HepG2 (cell line): ENCODE results near the gene SLC20A1. TPM values are rescaled to one million over a fixed set of nuclear protein-coding genes. Genes with fewer than 3 reads are reported as not detected.

Source experiments
- ARID2 ChIP-seq: sonication (generic); formaldehyde crosslinking; IDR thresholded peaks from 2 replicates; pipeline ENCODE4 v1.8.1; 2022; ENCODE audit warnings: mild to moderate bottlenecking, missing genetic modification reagents, borderline replicate concordance
- CEBPG ChIP-seq: IDR thresholded peaks from 2 replicates; pipeline ENCODE4 v1.6.1; 2016
- EHMT2 ChIP-seq: fragments of 200-600 bp; sonication (generic); IDR thresholded peaks from 2 replicates; pipeline ENCODE4 v1.7.0; 2017; ENCODE audit warnings: antibody characterized with exemption, low read depth, low read length, borderline replicate concordance
- ELF1 ChIP-seq: sonication (generic); formaldehyde crosslinking; IDR thresholded peaks from 2 replicates; pipeline ENCODE4 v1.4.0; 2020; ENCODE audit warnings: missing genetic modification reagents
- GLI4 ChIP-seq: sonication (generic); formaldehyde crosslinking; IDR thresholded peaks from 2 replicates; pipeline ENCODE4 v1.5.1; 2020; ENCODE audit warnings: missing genetic modification reagents, mild to moderate bottlenecking, moderate library complexity, borderline replicate concordance
- HDAC1 ChIP-seq: sonication (generic); formaldehyde crosslinking; IDR thresholded peaks from 2 replicates; pipeline ENCODE4 v1.5.1; 2020; ENCODE audit warnings: mild to moderate bottlenecking, missing genetic modification reagents
- HNRNPK ChIP-seq: fragments of 200-400 bp; formaldehyde crosslinking; IDR thresholded peaks from 2 replicates; pipeline ENCODE4 v1.6.1; 2018; ENCODE audit warnings: low read length, low read depth, moderate library complexity, mild to moderate bottlenecking; ENCODE audit not compliant: poor library complexity, severe bottlenecking
- KAT8 ChIP-seq: IDR thresholded peaks from 2 replicates; pipeline ENCODE4 v1.6.1; 2016; ENCODE audit warnings: missing genetic modification reagents, missing compliant biosample characterization
- LCORL ChIP-seq, 2 experiments: fragments of 450-650 bp in 1 of 2; sonication (generic) in 1 of 2; formaldehyde crosslinking in 1 of 2; IDR thresholded peaks; 2 replicates each; pipeline versions ENCODE4 v1.5.0 to v1.6.1; 2017 to 2020; ENCODE audit warnings: antibody characterized with exemption in 1 of 2, missing genetic modification reagents in 1 of 2
- MED13 ChIP-seq: sonication (generic); formaldehyde crosslinking; IDR thresholded peaks from 2 replicates; pipeline ENCODE4 v1.5.0; 2020; ENCODE audit warnings: missing genetic modification reagents
- REPIN1 ChIP-seq: sonication (generic); formaldehyde crosslinking; IDR thresholded peaks from 2 replicates; pipeline ENCODE4 v1.8.0; 2022; ENCODE audit warnings: missing genetic modification reagents, low read depth, mild to moderate bottlenecking, borderline replicate concordance
- SAP130 ChIP-seq: IDR thresholded peaks from 2 replicates; pipeline ENCODE4 v1.6.1; 2016; ENCODE audit warnings: low read depth
- SMAD1 ChIP-seq: sonication (generic); formaldehyde crosslinking; IDR thresholded peaks from 2 replicates; pipeline ENCODE4 v1.4.0; 2020; ENCODE audit warnings: missing genetic modification reagents, low read depth, mild to moderate bottlenecking, borderline replicate concordance
- SOX5 ChIP-seq: IDR thresholded peaks from 2 replicates; pipeline ENCODE4 v1.6.1; 2016; ENCODE audit warnings: borderline replicate concordance
- TBL1XR1 ChIP-seq: fragments of 150-350 bp; IDR thresholded peaks from 2 replicates; pipeline ENCODE4 v1.6.1; 2014; ENCODE audit warnings: borderline replicate concordance, low read length; ENCODE audit not compliant: partially characterized antibody
- TOPORS ChIP-seq: sonication (generic); formaldehyde crosslinking; IDR thresholded peaks from 2 replicates; pipeline ENCODE4 v1.8.0; 2023; ENCODE audit warnings: mild to moderate bottlenecking, missing genetic modification reagents
- ZNF160 ChIP-seq: sonication (generic); formaldehyde crosslinking; IDR thresholded peaks from 2 replicates; pipeline ENCODE4 v1.8.0; 2022; ENCODE audit warnings: mild to moderate bottlenecking, inconsistent platforms, missing genetic modification reagents
- ZNF225 ChIP-seq: sonication (generic); formaldehyde crosslinking; IDR thresholded peaks from 2 replicates; pipeline ENCODE4 v1.4.0; 2020; ENCODE audit warnings: mild to moderate bottlenecking, missing genetic modification reagents
- ZNF354B ChIP-seq: sonication (generic); formaldehyde crosslinking; IDR thresholded peaks from 2 replicates; pipeline ENCODE4 v1.8.0; 2022; ENCODE audit warnings: mild to moderate bottlenecking, missing genetic modification reagents
- ZNF615 ChIP-seq: sonication (generic); formaldehyde crosslinking; IDR thresholded peaks from 2 replicates; pipeline ENCODE4 v1.5.0; 2020; ENCODE audit warnings: mild to moderate bottlenecking, missing genetic modification reagents, borderline replicate concordance
- ZNF672 ChIP-seq: sonication (generic); formaldehyde crosslinking; IDR thresholded peaks from 2 replicates; pipeline ENCODE4 v1.8.1; 2022; ENCODE audit warnings: missing genetic modification reagents
- ZNF749 ChIP-seq: sonication (generic); formaldehyde crosslinking; IDR thresholded peaks from 2 replicates; pipeline ENCODE4 v1.8.0; 2022; ENCODE audit warnings: mild to moderate bottlenecking, missing genetic modification reagents, moderate library complexity, borderline replicate concordance
- ZNF781 ChIP-seq: sonication (generic); formaldehyde crosslinking; IDR thresholded peaks from 2 replicates; pipeline ENCODE4 v1.5.1; 2020; ENCODE audit warnings: borderline replicate concordance, mild to moderate bottlenecking, missing genetic modification reagents; ENCODE audit errors: not compliant biosample characterization
- ZNF878 ChIP-seq: sonication (generic); formaldehyde crosslinking; IDR thresholded peaks from 2 replicates; pipeline ENCODE4 v1.8.1; 2023; ENCODE audit warnings: mild to moderate bottlenecking, missing genetic modification reagents, moderate library complexity
- polyA plus RNA-seq, 8 experiments: library from polyadenylated mRNA; depleted of rRNA in 3 of 8; stranded (reverse) in 7 of 8; unstranded in 1 of 8; fragments of >200 nt; fragmentation: Illumina TruSeq in 4 of 8; extraction: Trizol in 4 of 8; gene quantifications; 2 replicates each; pipeline versions ENCODE4 v1.2.1 to v1.2.3, GENCODE V29; 2011 to 2016; ENCODE audit warnings: low read depth in 4 of 8, missing spikeins in 1 of 8, mixed read lengths in 1 of 8; ENCODE audit not compliant: insufficient read depth in 1 of 8
- total RNA-seq, 5 experiments: library from RNA; depleted of rRNA; stranded (reverse); fragments of >200 nt; fragmentation: Illumina TruSeq; extraction: Trizol; gene quantifications; 2 replicates each; pipeline ENCODE4 v1.2.3, GENCODE V29; 2016; ENCODE audit warnings: low read depth in 1 of 5
- TF ChIP-seq, protein P1 (sequence below): IDR thresholded peaks from 2 replicates; pipeline ENCODE4 v1.6.1; 2016; ENCODE audit warnings: low read depth, borderline replicate concordance
- TF ChIP-seq, protein P2 (sequence below): sonication (generic); formaldehyde crosslinking; IDR thresholded peaks from 2 replicates; pipeline ENCODE4 v1.9.0; 2021; ENCODE audit warnings: missing genetic modification reagents, borderline replicate concordance
- TF ChIP-seq, protein P3 (sequence below): sonication (generic); formaldehyde crosslinking; IDR thresholded peaks from 2 replicates; pipeline ENCODE4 v1.4.0; 2020; ENCODE audit warnings: missing genetic modification reagents
- TF ChIP-seq, protein P4 (sequence below): sonication (generic); formaldehyde crosslinking; IDR thresholded peaks from 2 replicates; pipeline ENCODE4 v1.4.0; 2020; ENCODE audit warnings: missing genetic modification reagents

The SLC20A1 gene
- total and polyA plus RNA-seq, 2 of the 13 experiments (the other 11 are each of a cell fraction or from before 2014, with no cell fraction given): 54.0 to 85.9 TPM

DNA sequence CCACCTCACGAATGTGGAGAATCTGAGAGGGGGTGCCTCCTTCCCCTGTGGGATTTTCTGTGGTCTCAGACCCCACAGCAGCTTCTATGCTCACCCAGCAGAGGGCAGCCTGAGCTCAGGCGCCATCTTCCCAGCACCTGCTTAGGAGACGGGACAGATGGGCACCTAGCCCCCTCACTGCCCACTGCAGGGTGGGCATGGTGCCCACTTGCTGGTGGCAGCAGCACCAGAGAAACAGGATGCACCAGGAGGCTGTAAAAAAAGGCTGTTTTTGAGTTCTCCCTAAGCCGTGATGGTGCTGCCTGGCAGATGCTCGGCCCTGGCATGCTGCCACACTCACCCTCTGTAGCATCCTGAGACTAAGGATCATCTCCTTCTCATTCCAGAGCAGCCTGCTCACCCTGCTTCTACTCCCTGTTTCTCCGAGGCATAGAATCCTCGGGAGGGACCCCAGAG, 19.1 kb upstream of the SLC20A1 start (continued):
- TF ChIP-seq, protein P1, sequence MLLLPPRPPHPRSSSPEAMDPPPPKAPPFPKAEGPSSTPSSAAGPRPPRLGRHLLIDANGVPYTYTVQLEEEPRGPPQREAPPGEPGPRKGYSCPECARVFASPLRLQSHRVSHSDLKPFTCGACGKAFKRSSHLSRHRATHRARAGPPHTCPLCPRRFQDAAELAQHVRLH (CRISPR knock-in tag): peak; percentile 73; the same call in 1 of the 2 replicates
- TF ChIP-seq ZNF781 (CRISPR knock-in tag) (peak; percentile 76), ZNF160 (no peak), CEBPG (peak; percentile 33; the same call in 1 of the 2 replicates), ZNF615 (no peak), EHMT2 (no peak), ZNF672 (CRISPR knock-in tag) (no peak), HNRNPK (no peak), TOPORS (no peak), ZNF225 (CRISPR knock-in tag) (peak; percentile 88; the same call in 1 of the 2 replicates), TBL1XR1 (peak; percentile 26), GLI4 (CRISPR knock-in tag) (no peak), ZNF354B (no peak), SAP130 (CRISPR knock-in tag) (peak; percentile 46; the same call in 1 of the 2 replicates), MED13 (CRISPR knock-in tag) (no peak), LCORL (IDR thresholded peaks at IDR 0.05) (no peak), LCORL (CRISPR knock-in tag; IDR thresholded peaks at IDR 0.05) (peak; percentile 78), ZNF749 (CRISPR knock-in tag) (no peak), SOX5 (CRISPR knock-in tag) (0 out of 2 replicates have a peak, but pooled peaks have one; percentile 18), KAT8 (CRISPR knock-in tag) (0 out of 2 replicates have a peak, but pooled peaks have one; percentile 34), ELF1 (CRISPR knock-in tag) (0 out of 2 replicates have a peak, but pooled peaks have one; percentile 26), ARID2 (CRISPR knock-in tag) (peak; percentile 20; the same call in 1 of the 2 replicates), SMAD1 (CRISPR knock-in tag) (0 out of 2 replicates have a peak, but pooled peaks have one; percentile 49), HDAC1 (CRISPR knock-in tag) (no peak), REPIN1 (CRISPR knock-in tag) (peak; percentile 70; the same call in 1 of the 2 replicates), ZNF878 (no peak)
- TF ChIP-seq, protein P2, sequence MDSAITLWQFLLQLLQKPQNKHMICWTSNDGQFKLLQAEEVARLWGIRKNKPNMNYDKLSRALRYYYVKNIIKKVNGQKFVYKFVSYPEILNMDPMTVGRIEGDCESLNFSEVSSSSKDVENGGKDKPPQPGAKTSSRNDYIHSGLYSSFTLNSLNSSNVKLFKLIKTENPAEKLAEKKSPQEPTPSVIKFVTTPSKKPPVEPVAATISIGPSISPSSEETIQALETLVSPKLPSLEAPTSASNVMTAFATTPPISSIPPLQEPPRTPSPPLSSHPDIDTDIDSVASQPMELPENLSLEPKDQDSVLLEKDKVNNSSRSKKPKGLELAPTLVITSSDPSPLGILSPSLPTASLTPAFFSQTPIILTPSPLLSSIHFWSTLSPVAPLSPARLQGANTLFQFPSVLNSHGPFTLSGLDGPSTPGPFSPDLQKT (CRISPR knock-in tag): no peak
- TF ChIP-seq, protein P3, sequence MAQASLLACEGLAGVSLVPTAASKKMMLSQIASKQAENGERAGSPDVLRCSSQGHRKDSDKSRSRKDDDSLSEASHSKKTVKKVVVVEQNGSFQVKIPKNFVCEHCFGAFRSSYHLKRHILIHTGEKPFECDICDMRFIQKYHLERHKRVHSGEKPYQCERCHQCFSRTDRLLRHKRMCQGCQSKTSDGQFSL: peak; percentile 59; the same call in 1 of the 2 replicates
- TF ChIP-seq, protein P4, sequence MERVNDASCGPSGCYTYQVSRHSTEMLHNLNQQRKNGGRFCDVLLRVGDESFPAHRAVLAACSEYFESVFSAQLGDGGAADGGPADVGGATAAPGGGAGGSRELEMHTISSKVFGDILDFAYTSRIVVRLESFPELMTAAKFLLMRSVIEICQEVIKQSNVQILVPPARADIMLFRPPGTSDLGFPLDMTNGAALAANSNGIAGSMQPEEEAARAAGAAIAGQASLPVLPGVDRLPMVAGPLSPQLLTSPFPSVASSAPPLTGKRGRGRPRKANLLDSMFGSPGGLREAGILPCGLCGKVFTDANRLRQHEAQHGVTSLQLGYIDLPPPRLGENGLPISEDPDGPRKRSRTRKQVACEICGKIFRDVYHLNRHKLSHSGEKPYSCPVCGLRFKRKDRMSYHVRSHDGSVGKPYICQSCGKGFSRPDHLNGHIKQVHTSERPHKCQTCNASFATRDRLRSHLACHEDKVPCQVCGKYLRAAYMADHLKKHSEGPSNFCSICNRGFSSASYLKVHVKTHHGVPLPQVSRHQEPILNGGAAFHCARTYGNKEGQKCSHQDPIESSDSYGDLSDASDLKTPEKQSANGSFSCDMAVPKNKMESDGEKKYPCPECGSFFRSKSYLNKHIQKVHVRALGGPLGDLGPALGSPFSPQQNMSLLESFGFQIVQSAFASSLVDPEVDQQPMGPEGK (CRISPR knock-in tag): peak; percentile 67
